ENCODE results near the gene FAM98C.

- TF ChIP-seq, protein P1, sequence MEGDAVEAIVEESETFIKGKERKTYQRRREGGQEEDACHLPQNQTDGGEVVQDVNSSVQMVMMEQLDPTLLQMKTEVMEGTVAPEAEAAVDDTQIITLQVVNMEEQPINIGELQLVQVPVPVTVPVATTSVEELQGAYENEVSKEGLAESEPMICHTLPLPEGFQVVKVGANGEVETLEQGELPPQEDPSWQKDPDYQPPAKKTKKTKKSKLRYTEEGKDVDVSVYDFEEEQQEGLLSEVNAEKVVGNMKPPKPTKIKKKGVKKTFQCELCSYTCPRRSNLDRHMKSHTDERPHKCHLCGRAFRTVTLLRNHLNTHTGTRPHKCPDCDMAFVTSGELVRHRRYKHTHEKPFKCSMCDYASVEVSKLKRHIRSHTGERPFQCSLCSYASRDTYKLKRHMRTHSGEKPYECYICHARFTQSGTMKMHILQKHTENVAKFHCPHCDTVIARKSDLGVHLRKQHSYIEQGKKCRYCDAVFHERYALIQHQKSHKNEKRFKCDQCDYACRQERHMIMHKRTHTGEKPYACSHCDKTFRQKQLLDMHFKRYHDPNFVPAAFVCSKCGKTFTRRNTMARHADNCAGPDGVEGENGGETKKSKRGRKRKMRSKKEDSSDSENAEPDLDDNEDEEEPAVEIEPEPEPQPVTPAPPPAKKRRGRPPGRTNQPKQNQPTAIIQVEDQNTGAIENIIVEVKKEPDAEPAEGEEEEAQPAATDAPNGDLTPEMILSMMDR (IDR thresholded peaks at IDR 0.05) = no peak
- no peak for TF ChIP-seq POLR2A (IDR thresholded peaks at IDR 0.05)
Observed at GRCh38 chr19:38440592-38440991, 37.7 kb downstream of the FAM98C start.

Measured in prostate gland (tissue), 2 donors.